GM12872 (cell line): ENCODE results near the gene GNB1L.

Experiments used
- CTCF ChIP-seq: IDR thresholded peaks from 3 replicates; pipeline ENCODE4 v1.5.1; 2011; ENCODE audit warnings: low read depth, mild to moderate bottlenecking, low read length, moderate library complexity; ENCODE audit not compliant: insufficient read depth

Gene GNB1L

GRCh38 chr22:19758896-19759426, 95.7 kb downstream of the GNB1L start:
- no peak for TF ChIP-seq CTCF

- no peak for TF ChIP-seq CTCF
Measured at GRCh38 chr22:19757985-19758895, 96.4 kb downstream of the GNB1L start.

GRCh38 chr22:19757140-19757984, 97.3 kb downstream of the GNB1L start:
- no peak for TF ChIP-seq CTCF

GRCh38 chr22:19756288-19757128, 98.2 kb downstream of the GNB1L start:
- TF ChIP-seq CTCF, result peak; percentile 58; the same call in 2 of the 3 replicates

- TF ChIP-seq CTCF, result no peak
Measured at GRCh38 chr22:19755722-19756287, 98.9 kb downstream of the GNB1L start.

GRCh38 chr22:19755145-19755710, 99.4 kb downstream of the GNB1L start:
- TF ChIP-seq CTCF, result no peak
